GM15510 (cell line): ENCODE measurements around the gene SMAD6.

ENCODE experiments used
- POLR2A ChIP-seq: IDR thresholded peaks from 3 replicates; pipeline ENCODE4 v1.6.1; 2011; ENCODE audit warnings: borderline replicate concordance; ENCODE audit not compliant: insufficient read length; ENCODE audit errors: extremely low read depth

The SMAD6 gene

DNA sequence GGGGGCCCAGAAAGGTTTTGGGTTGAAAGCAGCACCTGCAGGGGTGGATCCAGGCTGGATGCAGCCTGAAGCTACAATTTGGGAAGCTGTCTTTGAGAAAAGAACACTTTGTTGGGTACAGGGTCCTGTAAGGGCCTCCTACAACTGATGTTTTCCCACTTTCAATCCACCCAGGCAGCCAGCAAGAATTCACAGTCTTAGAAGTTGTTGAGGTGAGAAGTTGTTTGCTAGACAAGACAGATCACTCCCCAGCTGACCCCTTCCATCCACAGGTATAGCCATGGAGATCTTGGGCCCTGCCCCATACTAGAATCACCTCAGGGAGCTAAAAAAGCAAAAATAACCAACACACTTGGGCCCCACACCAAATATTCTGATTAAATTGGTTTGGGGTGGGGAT lies 10.3 kb upstream of the SMAD6 start:
- no peak for TF ChIP-seq POLR2A

DNA sequence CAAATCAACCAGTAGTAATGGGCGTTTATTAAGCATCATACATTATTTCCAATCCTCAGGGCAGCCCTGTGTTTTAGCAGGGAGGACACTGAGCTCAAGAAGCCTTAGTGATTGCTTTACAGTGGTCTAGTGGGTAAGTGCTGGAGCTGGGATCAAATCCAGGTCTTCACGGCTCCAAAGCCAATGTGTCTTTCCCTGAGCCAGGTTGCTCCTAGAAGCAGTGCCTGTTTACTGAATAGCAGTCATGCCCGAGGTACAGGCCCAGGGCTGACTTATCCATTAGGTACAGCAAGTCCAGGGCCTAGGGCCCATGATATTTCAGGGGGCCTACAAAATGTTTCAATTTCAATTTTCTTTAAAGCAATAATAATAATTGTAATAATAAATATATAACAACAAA lies 9.6 kb upstream of the SMAD6 start:
- TF ChIP-seq POLR2A, result no peak

DNA sequence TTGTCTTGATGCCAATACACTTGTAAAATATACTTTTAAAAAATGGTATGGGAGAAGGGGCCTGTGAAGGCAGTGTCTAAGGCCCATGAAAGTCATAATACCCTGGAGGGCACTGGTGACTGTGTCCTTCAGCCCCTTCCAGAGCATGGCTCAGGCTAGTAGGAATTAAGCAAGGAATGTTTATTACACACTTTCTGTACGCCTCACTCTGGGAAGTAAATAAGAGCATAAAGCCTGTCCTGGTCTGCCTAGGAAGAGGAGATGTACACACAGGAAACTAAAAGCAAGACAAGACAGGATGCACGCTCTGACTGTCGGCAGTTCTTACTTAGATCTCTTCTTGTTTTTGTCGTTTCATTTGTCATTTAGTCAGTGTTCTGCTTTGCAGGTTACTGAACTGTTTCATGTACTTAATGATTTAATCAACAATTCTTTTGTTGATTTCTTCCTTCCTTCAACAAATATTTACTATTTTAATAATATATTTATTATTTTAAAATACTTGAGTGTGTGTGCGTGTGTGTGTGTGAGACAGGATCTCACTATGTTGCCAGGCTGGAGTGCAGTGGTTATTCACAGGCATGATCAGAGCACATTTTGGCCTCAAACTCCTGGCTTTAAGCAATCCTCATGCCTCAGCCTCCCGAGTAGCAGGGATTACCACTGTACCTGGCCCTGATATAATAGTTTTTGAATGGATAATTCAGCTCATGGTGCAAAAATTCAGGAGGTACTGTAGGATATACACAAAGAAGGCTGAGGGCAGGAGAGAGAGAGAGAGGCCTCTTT lies 9.0 kb upstream of the SMAD6 start:
- TF ChIP-seq POLR2A, result no peak

- TF ChIP-seq POLR2A, result no peak
These were observed 5.3 kb upstream of the SMAD6 start for GRCh38 chr15:66696770-66697169.

GRCh38 chr15:66698318-66698961 lies 3.6 kb upstream of the SMAD6 start:
- TF ChIP-seq POLR2A, result no peak

- no peak for TF ChIP-seq POLR2A
These were observed 3.1 kb upstream of the SMAD6 start for GRCh38 chr15:66698971-66699370.

- no peak for TF ChIP-seq POLR2A
These were observed 1.6 kb upstream of the SMAD6 start for GRCh38 chr15:66700412-66700801.

GRCh38 chr15:66700802-66701421 lies 1.1 kb upstream of the SMAD6 start:
- peak; percentile 50 for TF ChIP-seq POLR2A

DNA sequence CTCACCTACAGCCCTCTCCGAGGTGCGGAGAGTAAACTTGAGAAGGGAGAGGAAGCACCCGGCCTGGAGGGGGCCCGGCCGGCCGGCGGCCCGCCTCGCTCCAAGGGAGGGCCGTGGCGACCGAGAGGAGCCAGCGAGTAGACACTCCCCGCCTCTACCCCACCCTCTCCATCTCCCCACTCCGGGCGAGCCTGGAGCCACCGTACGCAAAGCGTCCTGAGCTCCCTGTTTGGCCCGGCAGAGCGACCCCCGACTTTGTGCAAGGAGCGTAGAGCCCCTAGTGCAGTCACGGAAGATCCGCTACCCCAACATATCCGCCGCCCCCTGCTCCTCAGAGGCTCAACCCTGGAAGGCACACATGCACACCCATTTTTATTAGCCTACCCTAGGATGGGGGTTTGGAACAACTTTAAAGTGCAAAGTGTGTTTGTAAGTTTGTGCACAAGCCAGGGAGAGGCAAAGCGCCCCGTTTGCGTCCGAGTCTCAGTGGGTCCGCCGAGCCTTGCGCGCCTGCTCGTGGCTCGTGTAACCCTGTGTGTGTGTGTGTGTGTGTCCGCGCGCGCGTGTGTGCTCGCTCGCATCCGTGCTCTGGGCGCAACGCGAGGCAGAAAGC lies 508 bp upstream of the SMAD6 start:
- TF ChIP-seq POLR2A, result no peak

DNA sequence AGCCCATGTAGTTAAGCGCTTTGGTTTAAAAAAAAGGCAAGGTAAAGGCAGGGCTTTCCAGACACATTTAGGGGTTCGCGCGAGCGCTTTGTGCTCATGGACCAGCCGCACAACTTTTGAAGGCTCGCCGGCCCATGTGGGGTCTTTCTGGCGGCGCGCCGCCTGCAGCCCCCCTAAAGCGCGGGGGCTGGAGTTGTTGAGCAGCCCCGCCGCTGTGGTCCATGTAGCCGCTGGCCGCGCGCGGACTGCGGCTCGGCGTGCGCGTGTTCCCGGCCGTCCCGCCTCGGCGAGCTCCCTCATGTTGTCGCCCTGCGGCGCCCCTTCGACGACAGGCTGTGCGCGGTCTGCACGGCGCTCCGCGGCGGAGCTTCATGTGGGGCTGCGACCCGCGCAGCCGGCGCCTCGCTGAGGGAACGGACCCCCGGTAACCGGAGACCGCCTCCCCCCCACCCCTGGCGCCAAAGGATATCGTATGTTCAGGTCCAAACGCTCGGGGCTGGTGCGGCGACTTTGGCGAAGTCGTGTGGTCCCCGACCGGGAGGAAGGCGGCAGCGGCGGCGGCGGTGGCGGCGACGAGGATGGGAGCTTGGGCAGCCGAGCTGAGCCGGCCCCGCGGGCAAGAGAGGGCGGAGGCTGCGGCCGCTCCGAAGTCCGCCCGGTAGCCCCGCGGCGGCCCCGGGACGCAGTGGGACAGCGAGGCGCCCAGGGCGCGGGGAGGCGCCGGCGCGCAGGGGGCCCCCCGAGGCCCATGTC lies 927 bp downstream of the SMAD6 start:
- TF ChIP-seq POLR2A, result no peak

GRCh38 chr15:66703540-66703941 lies 1.5 kb downstream of the SMAD6 start:
- TF ChIP-seq POLR2A, result no peak

GRCh38 chr15:66704019-66704802 lies 2.2 kb downstream of the SMAD6 start:
- TF ChIP-seq POLR2A, result no peak

DNA sequence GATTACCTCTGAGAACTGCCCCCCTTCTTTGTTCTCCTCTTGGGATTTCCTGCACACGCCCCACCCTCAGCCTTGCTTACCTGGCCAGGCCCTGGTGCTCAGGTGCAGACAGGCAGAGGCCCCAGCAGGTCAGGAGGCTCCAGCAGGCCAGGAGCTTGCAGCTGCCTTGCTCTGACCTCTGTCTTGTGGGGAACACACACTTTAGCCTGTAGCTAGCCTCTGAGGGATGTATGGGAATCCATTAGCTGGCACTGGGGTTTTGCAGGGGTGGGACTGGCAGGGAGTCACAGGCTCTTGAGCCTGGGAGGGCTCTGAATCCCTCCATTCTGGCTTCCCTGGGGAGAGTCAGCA lies 2.7 kb downstream of the SMAD6 start:
- no peak for TF ChIP-seq POLR2A

- TF ChIP-seq POLR2A, result no peak
These were observed 3.5 kb downstream of the SMAD6 start for GRCh38 chr15:66705277-66706146.

- TF ChIP-seq POLR2A, result no peak
These were observed 4.2 kb downstream of the SMAD6 start for GRCh38 chr15:66706225-66706732.
